NCI-H82 treated with DMSO at 0.1 percent for 48 hours (cell line): ENCODE results near the gene ACBD5.

Experiments used
- DNase-seq: peaks from one replicate; lab custom pipeline; 2025; ENCODE audit not compliant: unreplicated experiment; lab: John Stamatoyannopoulos, UW

The ACBD5 gene

GRCh38 chr10:27153845-27154193, 86.8 kb downstream of the ACBD5 start:
- no peak for DNase-seq

DNA sequence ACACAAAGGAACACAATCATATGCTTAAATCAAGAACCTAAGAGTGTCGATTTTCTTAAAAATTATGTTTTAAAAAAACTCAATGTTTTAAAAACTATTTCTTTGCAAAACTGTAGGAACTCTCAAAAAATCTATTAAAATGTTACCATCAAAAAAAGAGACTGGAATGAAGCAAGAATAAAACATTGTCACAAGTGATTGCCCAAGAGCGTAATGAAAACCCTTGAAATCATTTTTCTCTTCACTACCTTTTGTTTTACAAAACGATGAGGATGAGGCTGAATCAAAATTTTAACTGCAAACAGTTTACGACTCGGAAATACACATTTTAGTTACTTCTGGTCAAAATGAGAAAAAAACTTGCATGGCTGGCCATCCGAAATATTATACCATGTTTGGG, 87.3 kb downstream of the ACBD5 start:
- DNase-seq, result no peak

DNA sequence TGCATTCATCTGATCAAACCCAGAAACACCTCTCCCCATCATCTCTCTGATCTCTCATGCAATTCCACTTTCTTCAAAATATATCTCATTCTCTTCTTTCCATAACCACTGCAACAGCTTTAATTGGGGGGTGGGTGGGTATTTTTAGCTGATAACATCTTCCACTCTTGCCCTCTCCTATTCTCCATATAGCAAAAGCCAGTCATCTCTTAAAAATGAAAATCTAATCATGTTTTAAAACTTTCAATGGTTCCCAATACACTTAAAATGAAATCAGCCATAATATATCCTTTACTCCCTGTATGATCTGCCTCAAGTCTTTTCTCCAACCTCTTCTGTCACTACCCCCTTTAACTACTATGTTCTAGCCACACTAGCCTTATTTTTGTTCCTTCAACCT, 87.9 kb downstream of the ACBD5 start:
- no peak for DNase-seq

- DNase-seq, result no peak
Observed at GRCh38 chr10:27150261-27150660, 90.3 kb downstream of the ACBD5 start.

DNA sequence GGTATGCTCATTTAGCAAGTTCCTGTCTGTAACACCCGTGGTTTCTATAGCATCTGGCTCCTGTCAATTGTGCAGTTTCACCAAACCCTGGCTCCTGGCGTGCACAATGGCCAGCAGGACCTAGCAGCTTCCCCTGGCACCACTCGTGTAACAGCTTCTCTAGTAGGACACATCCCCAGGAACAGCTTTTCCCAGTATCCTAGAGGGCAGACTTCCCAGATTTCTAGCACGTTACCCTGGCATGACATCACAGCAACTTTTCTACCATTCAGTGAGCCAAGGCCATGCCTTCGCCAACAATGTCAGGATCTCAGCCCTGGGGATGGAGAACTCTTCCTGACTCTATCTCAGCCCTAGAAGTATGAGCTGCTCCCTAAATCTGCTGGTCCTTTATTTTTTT, 92.9 kb downstream of the ACBD5 start:
- no peak for DNase-seq

DNA sequence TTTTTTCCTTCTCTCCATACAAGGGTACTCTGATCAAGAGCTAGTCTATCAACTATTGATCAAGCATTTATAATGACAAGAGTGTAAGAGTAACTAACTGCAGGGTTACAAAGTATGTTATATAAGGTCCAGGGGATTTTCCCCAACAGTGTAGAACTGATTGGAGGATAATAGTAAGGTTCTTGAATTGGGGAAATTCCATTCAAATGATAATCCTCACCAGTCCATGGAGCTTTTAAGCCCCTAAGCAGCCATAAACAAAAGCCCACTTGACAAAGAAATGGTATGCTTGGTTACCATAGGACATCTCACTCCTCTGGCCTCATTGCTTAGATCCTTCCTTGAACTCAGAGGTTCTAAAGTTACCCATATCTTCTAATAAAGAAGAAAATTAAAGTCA, 94.7 kb downstream of the ACBD5 start:
- no peak for DNase-seq
